ENCODE results near the gene CCSER2. TPM values are rescaled to one million over a fixed set of nuclear protein-coding genes. Genes with fewer than 3 reads are reported as not detected.

CCSER2 gene
- total RNA-seq, 1 experiment from 2014 or later, result 28.9 TPM

- ChIA-PET POLR2A (no interaction called here), RAD21 (ENCODE audit: low non-redundant PET in 1 of 2, low total read pairs in 2 of 2, uncharacterized antibody in 2 of 2, unreplicated experiment in 2 of 2) (no interaction called here), CTCF (no interaction called here)
- Histone ChIP-seq H3K4me1 (ENCODE audit: control insufficient read depth in 1 of 2, insufficient read depth in 2 of 2, low read length in 2 of 2) (no peaks in the 10 kb centered on the region), H3K27ac (ENCODE audit: low read depth, low read length) (no peak overlapping the region), H3K9ac (ENCODE audit: low read length) (no peak overlapping the region), H4K20me1 (ENCODE audit: insufficient read depth) (no peaks in the 10 kb centered on the region), H3K9me2 (ENCODE audit: insufficient read depth) (no peaks in the 10 kb centered on the region), H3K4me2 (ENCODE audit: low read length) (no peak overlapping the region), H3K36me3 (ENCODE audit: control insufficient read depth in 1 of 2, insufficient read depth in 2 of 2, low read length in 2 of 2) (no peaks in the 10 kb centered on the region), H3K9me3 (ENCODE audit: control insufficient read depth in 1 of 2, insufficient read depth in 1 of 2, low read depth in 1 of 2, low read length in 2 of 2) (no peaks in the 10 kb centered on the region), H2AFZ (ENCODE audit: low read depth, low read length, poor library complexity, severe bottlenecking) (no peak overlapping the region), H3K4me3 (replicated peaks in 1 of 2; ENCODE audit: low read depth in 1 of 2, low read length in 2 of 2) (no peak overlapping the region), H3K79me2 (ENCODE audit: insufficient read depth, low read length) (no peaks in the 10 kb centered on the region), H3K27me3 (ENCODE audit: insufficient read depth, low read length) (no peaks in the 10 kb centered on the region)
- BruUV-seq (replicated peaks), result no TSS peak
- TF ChIP-seq ATF3 (IDR thresholded peaks at IDR 0.05), result no peak
- intact Hi-C loops (cut with micrococcal nuclease), result no loop called here
- DNase-seq (ENCODE audit: low read depth, low spot score) (no peak), ATAC-seq (no peak)
Measured at GRCh38 chr10:84477398-84478128, 149.2 kb downstream of the CCSER2 start.

- no peaks in the 10 kb centered on the region for H3K9me2 ChIP-seq (ENCODE audit: insufficient read depth)
- H3K27ac ChIP-seq (ENCODE audit: low read depth, low read length), result no peak overlapping the region
- no peaks in the 10 kb centered on the region for H3K27me3 ChIP-seq (ENCODE audit: insufficient read depth, low read length)
- intact Hi-C loops (cut with micrococcal nuclease), result no loop called here
- H3K4me1 ChIP-seq (ENCODE audit: control insufficient read depth in 1 of 2, insufficient read depth in 2 of 2, low read length in 2 of 2), result no peaks in the 10 kb centered on the region
- ChIA-PET POLR2A (no interaction called here), RAD21 (ENCODE audit: low non-redundant PET in 1 of 2, low total read pairs in 2 of 2, uncharacterized antibody in 2 of 2, unreplicated experiment in 2 of 2) (no interaction called here), CTCF (no interaction called here)
- H4K20me1 ChIP-seq (ENCODE audit: insufficient read depth), result no peaks in the 10 kb centered on the region
- H3K9ac ChIP-seq (ENCODE audit: low read length), result no peak overlapping the region
- no peaks in the 10 kb centered on the region for H3K36me3 ChIP-seq (ENCODE audit: control insufficient read depth in 1 of 2, insufficient read depth in 2 of 2, low read length in 2 of 2)
- no peak overlapping the region for H3K4me2 ChIP-seq (ENCODE audit: low read length)
- no peaks in the 10 kb centered on the region for H3K9me3 ChIP-seq (ENCODE audit: control insufficient read depth in 1 of 2, insufficient read depth in 1 of 2, low read depth in 1 of 2, low read length in 2 of 2)
- no TSS peak for BruUV-seq (replicated peaks)
- no peak overlapping the region for H3K4me3 ChIP-seq (replicated peaks in 1 of 2; ENCODE audit: low read depth in 1 of 2, low read length in 2 of 2)
- ATAC-seq, result no peak
- no peak overlapping the region for H2AFZ ChIP-seq (ENCODE audit: low read depth, low read length, poor library complexity, severe bottlenecking)
- no peak for DNase-seq (ENCODE audit: low read depth, low spot score)
- no peaks in the 10 kb centered on the region for H3K79me2 ChIP-seq (ENCODE audit: insufficient read depth, low read length)
- TF ChIP-seq CEBPB (IDR thresholded peaks at IDR 0.05; ENCODE audit: low read depth) (no peak), POLR2AphosphoS5 (IDR thresholded peaks at IDR 0.05; ENCODE audit: low read depth, low read length) (no peak), CBX3 (IDR thresholded peaks at IDR 0.05; ENCODE audit: low read depth) (no peak), ZNF274 (IDR thresholded peaks at IDR 0.05; ENCODE audit: low read depth, low read length) (no peak), REST (IDR thresholded peaks at IDR 0.05; ENCODE audit: low read depth) (no peak), YY1 (IDR thresholded peaks at IDR 0.05; ENCODE audit: extremely low read depth, insufficient replicate concordance, low read depth, low read length) (no peak), POLR2A (IDR thresholded peaks at IDR 0.05; ENCODE audit: borderline replicate concordance, extremely low read depth, insufficient read depth, insufficient read length) (no peak), EGR1 (IDR thresholded peaks at IDR 0.05; ENCODE audit: low read depth) (no peak), ELF1 (IDR thresholded peaks at IDR 0.05; ENCODE audit: borderline replicate concordance, low read depth) (no peak), ATF3 (IDR thresholded peaks at IDR 0.05) (no peak), SP1 (IDR thresholded peaks at IDR 0.05; ENCODE audit: low read depth) (no peak), CTCF (IDR thresholded peaks at IDR 0.05 in 2 of 3, conservative IDR thresholded peaks at IDR 0.05 in 1 of 3; ENCODE audit: borderline replicate concordance in 1 of 3, insufficient read depth in 1 of 3, low read depth in 2 of 3, low read length in 2 of 3) (no peak), ZFX (IDR thresholded peaks at IDR 0.05) (no peak), SIN3A (IDR thresholded peaks at IDR 0.05; ENCODE audit: low read depth) (no peak), EZH2 (IDR thresholded peaks at IDR 0.05) (no peak), RAD21 (IDR thresholded peaks at IDR 0.05; ENCODE audit: low read depth) (no peak)
Measured at GRCh38 chr10:84478151-84478550, 149.8 kb downstream of the CCSER2 start.
